Coronary artery (tissue), 2 donors: ENCODE measurements around the gene WDR20.
A peak's percentile ranks its signal among the peaks of the same experiment; 100 is the strongest.

Experiments
- DNase-seq: peaks from one replicate; pipeline ENCODE4 v3.0.0-alpha.2; 2017; ENCODE audit warnings: low spot score
- H3K27ac ChIP-seq, 2 donors: fragments of 200-600 bp; sonication (generic); one replicate each; pipeline ENCODE4 v1.5.1; 2016 to 2019
- H3K4me3 ChIP-seq: fragments of 200-600 bp; sonication (generic); 2 replicates; pipeline ENCODE4 v1.5.1; 2016; ENCODE audit warnings: mild to moderate bottlenecking, moderate library complexity
- CTCF ChIP-seq: fragments of 200-600 bp; sonication (generic); IDR thresholded peaks from one replicate; pipeline ENCODE4 v1.5.1; 2019; ENCODE audit warnings: antibody characterized with exemption

WDR20 gene

GRCh38 chr14:102218688-102219087 is 79.0 kb downstream of the WDR20 start:
- TF ChIP-seq CTCF: no peak
- Histone ChIP-seq H3K27ac (no peak overlapping the region), H3K4me3 (no peak overlapping the region)
- DNase-seq: no peak

GRCh38 chr14:102219316-102219715 is 79.6 kb downstream of the WDR20 start:
- no peak for DNase-seq
- H3K27ac ChIP-seq: no peak overlapping the region
- TF ChIP-seq CTCF: no peak
- no peak overlapping the region for H3K4me3 ChIP-seq

GRCh38 chr14:102220031-102220430 is 80.3 kb downstream of the WDR20 start:
- TF ChIP-seq CTCF: no peak
- no peak overlapping the region for H3K27ac ChIP-seq
- no peak overlapping the region for H3K4me3 ChIP-seq
- DNase-seq: no peak

GRCh38 chr14:102221026-102221425 is 81.3 kb downstream of the WDR20 start:
- peak overlapping the region in 1 of 2 donors; percentile 25 for H3K27ac ChIP-seq
- no peak for DNase-seq
- TF ChIP-seq CTCF: no peak

GRCh38 chr14:102222009-102222575 is 82.4 kb downstream of the WDR20 start:
- DNase-seq: no peak
- no peak overlapping the region for H3K27ac ChIP-seq
- no peak overlapping the region for H3K4me3 ChIP-seq
- no peak for TF ChIP-seq CTCF

More at GRCh38 chr14:102221026-102221425, 81.3 kb downstream of the WDR20 start:
- no peak overlapping the region for H3K4me3 ChIP-seq

- TF ChIP-seq CTCF: no peak
- Histone ChIP-seq H3K27ac (no peak overlapping the region), H3K4me3 (no peak overlapping the region)
- DNase-seq: no peak
Observed at GRCh38 chr14:102222751-102223150, 83.1 kb downstream of the WDR20 start.

GRCh38 chr14:102223682-102224081 is 84.0 kb downstream of the WDR20 start:
- no peak for DNase-seq
- Histone ChIP-seq H3K4me3 (no peak overlapping the region), H3K27ac (no peak overlapping the region)
- TF ChIP-seq CTCF: no peak
